NOMO-1 treated with dmso at 0.1 percent for 144 hours (cell line): ENCODE data around the gene OR2F1.

ENCODE experiments used
- DNase-seq: peaks from one replicate; lab custom pipeline; 2025; ENCODE audit not compliant: unreplicated experiment; lab: John Stamatoyannopoulos, UW

The OR2F1 gene

GRCh38 chr7:143954544-143954943 lies at the start of gene OR2F1:
Gene OR2F1 (plus strand): TSS chr7:143954844. CDS start chr7:143959971, 5,127 bp downstream.
- DNase-seq, result no peak

- no peak for DNase-seq
These were observed 49.1 kb upstream of the OR2F1 start for GRCh38 chr7:143905509-143905908.

GRCh38 chr7:143906151-143906550 lies 48.5 kb upstream of the OR2F1 start:
- no peak for DNase-seq

- DNase-seq, result no peak
These were observed 47.7 kb upstream of the OR2F1 start for GRCh38 chr7:143906895-143907294.

GRCh38 chr7:143908120-143908519 lies 46.5 kb upstream of the OR2F1 start:
- no peak for DNase-seq

- no peak for DNase-seq
These were observed 44.8 kb upstream of the OR2F1 start for GRCh38 chr7:143909863-143910262.

GRCh38 chr7:143910473-143911248 lies 44.0 kb upstream of the OR2F1 start:
- DNase-seq, result no peak

GRCh38 chr7:143913945-143914615 lies 40.6 kb upstream of the OR2F1 start:
- DNase-seq, result no peak

- DNase-seq, result no peak
These were observed 39.5 kb upstream of the OR2F1 start for GRCh38 chr7:143914938-143915652.

- DNase-seq, result no peak
These were observed 29.8 kb upstream of the OR2F1 start for GRCh38 chr7:143924851-143925250.

- no peak for DNase-seq
These were observed 25.3 kb upstream of the OR2F1 start for GRCh38 chr7:143929224-143929920.

GRCh38 chr7:143931739-143932138 lies 22.9 kb upstream of the OR2F1 start:
- DNase-seq, result no peak

- DNase-seq, result no peak
These were observed 19.9 kb upstream of the OR2F1 start, which contains the start of gene OR2F2 for GRCh38 chr7:143934526-143935325. Gene OR2F2 (plus strand): TSS chr7:143935233. CDS start chr7:143935233, 0 bp downstream.

- DNase-seq, result no peak
These were observed 18.3 kb upstream of the OR2F1 start for GRCh38 chr7:143936087-143937009.

GRCh38 chr7:143938379-143939243 lies 16.0 kb upstream of the OR2F1 start:
- DNase-seq, result no peak

GRCh38 chr7:143945423-143945822 lies 9.2 kb upstream of the OR2F1 start:
- DNase-seq, result no peak

GRCh38 chr7:143947111-143947510 lies 7.5 kb upstream of the OR2F1 start:
- DNase-seq, result no peak

- no peak for DNase-seq
These were observed 5.9 kb upstream of the OR2F1 start for GRCh38 chr7:143948733-143949132.
